GM12874 (cell line): ENCODE data around the gene ETV2.
A peak's percentile ranks its signal among the peaks of the same experiment; 100 is the strongest.

Experiments
- CTCF ChIP-seq: IDR thresholded peaks from 2 replicates; pipeline ENCODE4 v1.5.1; 2011; ENCODE audit warnings: low read depth, mild to moderate bottlenecking, control low read depth, low read length, moderate library complexity; ENCODE audit not compliant: insufficient read depth

The ETV2 gene

GRCh38 chr19:35689836-35690235 lies 48.3 kb downstream of the ETV2 start:
- TF ChIP-seq CTCF, result no peak

- TF ChIP-seq CTCF, result no peak
Observed at GRCh38 chr19:35692010-35692409, 50.5 kb downstream of the ETV2 start.

GRCh38 chr19:35693422-35693821 lies 51.9 kb downstream of the ETV2 start:
- no peak for TF ChIP-seq CTCF

- peak; percentile 98 for TF ChIP-seq CTCF
Observed at GRCh38 chr19:35693835-35694599, 52.5 kb downstream of the ETV2 start.
